Upper lobe of left lung (tissue), 6 donors: Measurements from ENCODE around the gene ZNF669. TPM values are rescaled to one million over a fixed set of nuclear protein-coding genes. Genes with fewer than 3 reads are reported as not detected.

Experiments
- ATAC-seq, 2 donors: fragments of 200-7000 bp; cut with Tn5 transposase; one replicate each; pipeline ENCODE4 v1.9.1; 2022; ENCODE audit warnings: mild to moderate bottlenecking in 2 of 2, moderate library complexity in 2 of 2; ENCODE audit not compliant: low FRiP score in 2 of 2
- DNase-seq, 2 donors: peaks; one replicate each; pipeline ENCODE4 v3.0.0-alpha.2; 2019 to 2020
- H3K27ac ChIP-seq, 4 donors: fragments of 200-600 bp; sonication (generic); one replicate each; pipeline ENCODE4 v1.5.1; 2016 to 2019
- H3K27me3 ChIP-seq, 4 donors: fragments of 200-600 bp; sonication (generic); one replicate each; pipeline ENCODE4 v1.5.1; 2017 to 2019
- H3K36me3 ChIP-seq, 4 donors: fragments of 200-600 bp; sonication (generic); one replicate each; pipeline ENCODE4 v1.5.1; 2016 to 2019
- H3K4me1 ChIP-seq, 4 donors: fragments of 200-600 bp; sonication (generic); one replicate each; pipeline ENCODE4 v1.5.1; 2018 to 2019
- H3K4me3 ChIP-seq, 4 donors: fragments of 200-600 bp; sonication (generic); one replicate each; pipeline ENCODE4 v1.5.1; 2017 to 2019; ENCODE audit warnings: mild to moderate bottlenecking in 2 of 4, moderate library complexity in 1 of 4
- H3K9me3 ChIP-seq, 4 donors: fragments of 200-600 bp; sonication (generic); one replicate each; pipeline ENCODE4 v1.5.1; 2018 to 2019
- CTCF ChIP-seq, 6 experiments: fragments of 450-650 bp in 4 of 6; fragments of 200-600 bp in 2 of 6; sonication (generic) in 2 of 6; IDR thresholded peaks; one replicate each; pipeline ENCODE4 v1.5.1; 2016 to 2019; ENCODE audit warnings: antibody characterized with exemption in 6 of 6
- EP300 ChIP-seq, 4 donors: sonication (generic); formaldehyde crosslinking; IDR thresholded peaks; one replicate each; pipeline ENCODE4 v1.5.1; 2017; ENCODE audit warnings: antibody characterized with exemption in 4 of 4, control low read depth in 2 of 4
- POLR2A ChIP-seq, 4 donors: fragments of 450-650 bp; IDR thresholded peaks; one replicate each; pipeline ENCODE4 v1.5.1; 2016 to 2017; ENCODE audit warnings: antibody characterized with exemption in 4 of 4, mild to moderate bottlenecking in 2 of 4
- POLR2AphosphoS5 ChIP-seq, 2 donors: sonication (generic); formaldehyde crosslinking; IDR thresholded peaks; one replicate each; pipeline ENCODE4 v1.5.1; 2017; ENCODE audit warnings: antibody characterized with exemption in 2 of 2
- WGBS, 2 donors: methylation state at CpG; one replicate each; pipeline ENCODE4 v1.1.5; 2017 to 2018; 5-methylcytosine and 5-hydroxymethylcytosine counted together
- total RNA-seq, 6 donors: library from RNA; depleted of rRNA in 4 of 6; stranded (reverse); fragments of >200 nt in 4 of 6; gene quantifications; one replicate each; pipeline versions ENCODE4 v1.1.0 to v1.2.1, GENCODE V29; 2016 to 2021
- donor health status: DM: no; HTN: no; CAD: no; lungs with moderate emphysema.
- donor health status: DM: no; HTN: yes; CAD: no; lungs with severe emphysema.

ZNF669 gene
- total RNA-seq, 6 donors from 2014 or later = 2.3 to 11.5 (median 6.9) TPM

DNA sequence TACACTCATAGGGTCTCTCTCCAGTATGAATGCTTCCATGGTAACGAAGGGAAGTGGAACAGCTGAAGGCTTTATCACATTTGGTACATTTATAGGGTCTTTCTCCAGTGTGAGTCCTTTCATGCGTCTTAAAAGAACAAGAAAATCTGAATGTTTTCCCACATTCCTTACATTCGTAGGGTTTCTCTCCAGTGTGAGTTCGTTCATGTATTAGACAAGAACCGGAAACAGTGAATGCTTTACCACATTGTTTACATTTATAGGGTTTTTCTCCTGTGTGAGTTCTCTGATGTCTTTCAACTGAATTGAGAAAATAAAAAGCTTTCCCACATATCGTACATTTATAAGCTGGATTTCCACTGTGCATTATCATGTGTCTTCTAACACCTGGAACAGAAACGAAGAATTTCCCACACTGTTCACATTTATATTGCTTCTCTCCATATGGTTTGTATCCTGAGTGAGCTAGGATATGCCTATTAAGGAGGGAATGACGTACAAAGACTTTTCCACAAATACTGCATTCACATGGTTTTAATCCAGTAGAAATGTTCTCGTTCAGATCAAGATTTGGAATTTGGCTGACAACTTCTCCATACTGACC lies 3.4 kb downstream of the ZNF669 start:
- ATAC-seq = no peak
- Histone ChIP-seq H3K9me3 (peaks cover 7 to 67% (median 59%) of the 10 kb centered on the region in 4 donors), H3K27me3 (no peaks in the 10 kb centered on the region), H3K4me3 (no peak overlapping the region), H3K4me1 (peaks cover 4 to 19% (median 9%) of the 10 kb centered on the region in 4 donors), H3K27ac (no peak overlapping the region), H3K36me3 (peaks cover 14 to 47% (median 32%) of the 10 kb centered on the region in 4 donors)
- no peak for DNase-seq
- 97 to 98% methylated on average over 9 of the region's 9 CpGs for WGBS, 2 donors
- TF ChIP-seq POLR2AphosphoS5 (IDR thresholded peaks at IDR 0.05) = no peak
- no peak for TF ChIP-seq EP300 (IDR thresholded peaks at IDR 0.05)
- TF ChIP-seq POLR2A (IDR thresholded peaks at IDR 0.05) = no peak
- TF ChIP-seq CTCF (IDR thresholded peaks at IDR 0.05) = no peak

DNA sequence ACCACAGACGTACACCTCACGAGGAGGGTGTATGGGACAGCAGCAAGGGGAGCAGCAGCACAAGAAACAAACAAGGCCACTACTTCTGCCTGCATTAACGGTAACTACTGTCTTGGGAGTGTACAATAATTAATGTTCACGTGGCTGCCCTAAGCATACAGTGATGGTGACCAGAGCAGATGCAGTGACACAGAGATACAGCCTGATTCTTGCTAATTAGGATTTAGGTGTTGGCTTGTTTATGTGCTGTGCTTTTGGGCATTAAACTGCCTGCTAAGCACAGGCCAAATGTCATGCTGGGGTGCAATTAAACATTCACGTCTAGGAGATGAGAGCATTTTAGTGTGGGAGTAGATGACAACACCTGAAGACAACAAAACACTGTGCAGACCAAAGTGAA lies 7.2 kb downstream of the ZNF669 start:
- no peak for TF ChIP-seq EP300 (IDR thresholded peaks at IDR 0.05)
- no peak for TF ChIP-seq POLR2A (IDR thresholded peaks at IDR 0.05)
- no peak for TF ChIP-seq CTCF (IDR thresholded peaks at IDR 0.05)
- no peak for TF ChIP-seq POLR2AphosphoS5 (IDR thresholded peaks at IDR 0.05)
- H3K36me3 ChIP-seq = peaks cover 14 to 46% (median 31%) of the 10 kb centered on the region in 4 donors
- no peak overlapping the region for H3K27ac ChIP-seq
- DNase-seq (no peak), ATAC-seq (no peak)
- H3K9me3 ChIP-seq = peaks cover 7 to 68% (median 55%) of the 10 kb centered on the region in 4 donors
- no peak overlapping the region for H3K4me3 ChIP-seq
- H3K4me1 ChIP-seq = no peaks in the 10 kb centered on the region
- 92 to 98% methylated on average over 5 of the region's 5 CpGs for WGBS, 2 donors
- H3K27me3 ChIP-seq = no peaks in the 10 kb centered on the region

DNA sequence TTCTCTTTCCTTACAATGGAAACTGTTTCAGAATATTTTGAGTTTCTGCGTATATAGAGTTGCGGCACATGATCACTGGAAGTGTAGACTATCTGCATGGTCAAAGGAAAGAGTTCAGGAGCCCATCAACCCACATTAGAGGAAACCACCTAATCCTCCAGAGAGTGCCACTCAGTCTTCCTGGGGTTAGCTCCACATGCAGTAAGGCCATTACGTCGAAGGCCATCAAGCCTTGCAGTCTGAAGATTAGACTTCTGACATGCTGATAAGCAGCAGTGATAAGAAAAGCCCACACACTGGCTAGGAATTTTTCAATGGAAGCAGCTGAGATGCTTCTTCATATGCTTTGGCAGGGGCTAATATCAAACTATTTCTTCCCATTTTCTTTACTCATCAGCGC lies 7.6 kb downstream of the ZNF669 start:
- H3K27ac ChIP-seq = no peak overlapping the region
- DNase-seq = no peak
- no peak overlapping the region for H3K4me3 ChIP-seq
- no peaks in the 10 kb centered on the region for H3K4me1 ChIP-seq
- H3K27me3 ChIP-seq = no peaks in the 10 kb centered on the region
- peaks cover 3 to 64% (median 51%) of the 10 kb centered on the region in 4 donors for H3K9me3 ChIP-seq
- no peak for ATAC-seq
- peaks cover 14 to 42% (median 29%) of the 10 kb centered on the region in 4 donors for H3K36me3 ChIP-seq
- TF ChIP-seq POLR2A (IDR thresholded peaks at IDR 0.05) (no peak), EP300 (IDR thresholded peaks at IDR 0.05) (no peak), POLR2AphosphoS5 (IDR thresholded peaks at IDR 0.05) (no peak), CTCF (IDR thresholded peaks at IDR 0.05) (no peak)
- 89 to 95% methylated on average over 5 of the region's 5 CpGs for WGBS, 2 donors

DNA sequence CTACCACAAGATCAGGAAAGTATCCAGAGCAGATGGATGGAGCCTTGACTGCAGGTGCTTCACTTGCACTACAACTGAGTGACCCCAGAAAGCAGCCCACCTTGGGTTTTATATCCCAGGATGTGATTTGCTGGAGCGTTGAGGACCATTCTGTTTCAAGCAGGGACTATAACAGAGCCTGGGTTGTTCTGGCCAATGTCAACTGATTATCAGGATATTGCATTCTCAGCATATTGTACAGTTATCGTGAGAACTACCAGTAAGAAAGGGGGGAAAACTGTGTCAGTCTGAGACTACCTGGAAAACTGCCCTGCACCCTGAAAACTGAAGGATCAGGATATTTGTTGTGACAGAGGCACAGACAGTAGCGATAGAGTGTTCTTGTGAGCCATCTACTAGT lies 8.0 kb downstream of the ZNF669 start:
- TF ChIP-seq EP300 (IDR thresholded peaks at IDR 0.05) (no peak), POLR2A (IDR thresholded peaks at IDR 0.05) (no peak), CTCF (IDR thresholded peaks at IDR 0.05) (no peak), POLR2AphosphoS5 (IDR thresholded peaks at IDR 0.05) (no peak)
- 92 to 96% methylated on average over 3 of the region's 3 CpGs for WGBS, 2 donors
- no peak overlapping the region for H3K27ac ChIP-seq
- no peaks in the 10 kb centered on the region for H3K4me1 ChIP-seq
- ATAC-seq (no peak), DNase-seq (no peak)
- H3K9me3 ChIP-seq = peaks cover 3 to 60% (median 47%) of the 10 kb centered on the region in 4 donors
- no peak overlapping the region for H3K4me3 ChIP-seq
- no peaks in the 10 kb centered on the region for H3K27me3 ChIP-seq
- H3K36me3 ChIP-seq = peaks cover 10 to 38% (median 25%) of the 10 kb centered on the region in 4 donors

DNA sequence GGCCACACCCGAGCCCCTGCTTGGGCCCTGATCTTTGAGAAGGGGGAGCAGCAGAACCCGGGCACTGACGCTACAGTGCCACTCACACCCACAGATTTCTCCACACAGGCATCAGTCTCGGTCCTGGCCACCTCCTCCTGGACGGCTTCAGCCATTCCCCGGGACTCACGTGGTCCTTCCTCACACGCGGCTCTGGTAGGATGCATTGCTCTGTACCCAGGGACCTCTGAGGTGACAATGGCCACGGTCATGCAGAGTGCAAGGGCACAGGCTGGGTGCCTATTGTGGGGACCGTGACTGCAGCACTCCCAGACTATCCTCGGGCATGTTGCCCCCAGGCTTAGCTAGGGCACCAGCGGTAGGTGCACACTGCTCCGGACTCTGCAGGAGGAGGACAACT lies 13.7 kb downstream of the ZNF669 start:
- H3K9me3 ChIP-seq = peaks cover 0 to 3% (median 0%) of the 10 kb centered on the region in 4 donors
- no peak for ATAC-seq
- peak in 1 of 2 donors; percentile 15 for DNase-seq
- H3K4me1 ChIP-seq = no peaks in the 10 kb centered on the region
- H3K36me3 ChIP-seq = no peaks in the 10 kb centered on the region
- WGBS, 2 donors = 83 to 86% methylated on average over 4 to 14 of the region's 14 CpGs
- no peak overlapping the region for H3K4me3 ChIP-seq
- H3K27me3 ChIP-seq = no peaks in the 10 kb centered on the region
- TF ChIP-seq POLR2A (IDR thresholded peaks at IDR 0.05) = no peak
- no peak for TF ChIP-seq EP300 (IDR thresholded peaks at IDR 0.05)
- TF ChIP-seq CTCF (IDR thresholded peaks at IDR 0.05) = no peak
- no peak for TF ChIP-seq POLR2AphosphoS5 (IDR thresholded peaks at IDR 0.05)
- H3K27ac ChIP-seq = no peak overlapping the region
